Activated CD8-positive, alpha-beta memory T cell treated with anti-CD3 and anti-CD28 coated beads for 48 hours (primary cell): Measurements from ENCODE around the gene TNFSF15.

Experiments used
- DNase-seq, 3 experiments: peaks; one replicate each; pipeline ENCODE4 v3.0.0-alpha.2; 2020; ENCODE audit warnings: low read depth in 2 of 3, low spot score in 2 of 3

Gene TNFSF15

DNA sequence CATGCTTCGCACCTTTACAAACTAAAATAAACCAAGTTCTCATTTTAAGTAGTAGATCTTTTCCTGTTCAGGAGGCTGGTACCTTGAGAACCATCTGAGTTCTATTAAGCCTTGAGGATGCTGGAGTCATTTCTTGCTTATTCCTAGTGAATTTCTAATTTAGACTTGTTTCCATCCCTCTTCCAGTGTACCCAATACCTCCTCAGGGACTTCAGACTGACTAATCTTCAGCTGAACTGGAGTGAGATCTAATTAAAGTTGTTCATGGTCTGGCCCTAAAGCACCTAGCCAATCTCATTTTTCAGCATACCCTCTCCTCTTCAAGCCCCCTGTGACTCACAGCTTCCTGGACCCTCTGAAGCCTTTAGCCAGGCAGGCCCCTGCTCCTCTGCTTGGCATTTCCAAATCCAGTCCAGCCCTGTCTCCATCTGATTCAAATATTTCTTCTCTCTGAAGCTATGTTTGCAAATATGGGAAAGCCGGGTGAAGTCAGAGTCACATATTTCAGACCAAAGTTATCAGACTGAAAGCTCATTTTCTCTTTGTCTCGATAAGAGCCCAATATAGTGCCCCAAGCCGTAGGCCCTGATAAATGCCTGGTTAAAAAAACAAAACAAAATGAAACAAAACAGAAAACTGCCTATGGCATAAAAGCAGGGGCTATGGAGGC, 19.4 kb upstream of the TNFSF15 start:
- no peak for DNase-seq

DNA sequence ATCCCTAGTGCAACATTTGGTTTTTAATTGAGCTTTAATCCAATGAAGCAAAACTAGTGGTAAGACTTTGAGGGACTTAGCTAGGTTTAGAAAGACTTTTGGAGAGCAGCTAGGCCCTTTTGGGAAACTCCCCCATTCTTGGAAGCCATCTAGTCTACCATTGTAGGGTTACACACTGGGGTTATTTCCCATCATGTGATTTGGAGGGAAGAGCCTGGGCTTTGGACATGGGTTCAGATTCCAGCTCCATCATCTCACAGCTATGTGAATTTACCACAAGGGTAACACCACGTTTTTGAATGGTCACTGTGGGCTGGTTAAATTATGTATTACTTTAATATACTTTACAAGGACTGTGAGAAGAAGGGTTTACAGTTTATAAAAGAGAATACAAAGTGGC, 18.3 kb upstream of the TNFSF15 start:
- DNase-seq: no peak

DNA sequence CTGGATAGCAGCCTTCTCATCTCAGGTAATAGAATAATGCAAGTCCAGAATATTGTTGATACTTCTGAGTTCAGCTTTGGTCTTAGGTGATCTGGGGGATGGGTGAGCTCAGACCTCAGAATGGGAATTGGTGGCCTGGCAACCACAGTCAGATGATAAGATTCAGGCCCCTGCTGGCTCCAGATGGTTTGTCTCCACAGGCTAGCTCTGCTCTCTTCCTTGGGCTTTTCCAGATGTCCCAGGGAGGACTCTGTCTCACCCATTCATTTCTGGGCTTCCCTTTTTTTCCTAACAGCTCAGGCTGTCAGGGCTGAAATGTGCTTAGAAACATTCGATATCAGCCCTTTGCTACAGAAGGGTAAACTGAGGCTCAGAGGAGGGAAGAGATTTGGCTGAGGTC, 17.6 kb upstream of the TNFSF15 start:
- no peak for DNase-seq

DNA sequence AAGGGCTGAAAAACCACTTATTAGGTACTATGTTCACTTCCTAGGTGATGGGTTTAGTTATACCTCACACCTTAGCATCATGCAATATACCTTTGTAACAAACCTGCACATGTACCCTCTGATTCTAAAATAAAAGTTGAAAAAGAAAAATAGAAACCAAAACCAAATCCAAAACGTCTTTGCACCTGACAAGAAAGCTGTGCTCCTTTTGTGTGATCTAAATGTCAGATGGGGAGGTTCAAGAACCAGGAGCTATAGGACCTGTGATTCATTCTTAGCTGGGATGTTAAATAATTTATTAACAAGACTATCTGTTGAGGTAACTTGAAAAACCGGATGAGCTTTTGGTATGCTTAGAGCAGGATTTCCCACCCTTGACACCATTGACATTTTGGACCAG, 16.9 kb upstream of the TNFSF15 start:
- DNase-seq: no peak

DNA sequence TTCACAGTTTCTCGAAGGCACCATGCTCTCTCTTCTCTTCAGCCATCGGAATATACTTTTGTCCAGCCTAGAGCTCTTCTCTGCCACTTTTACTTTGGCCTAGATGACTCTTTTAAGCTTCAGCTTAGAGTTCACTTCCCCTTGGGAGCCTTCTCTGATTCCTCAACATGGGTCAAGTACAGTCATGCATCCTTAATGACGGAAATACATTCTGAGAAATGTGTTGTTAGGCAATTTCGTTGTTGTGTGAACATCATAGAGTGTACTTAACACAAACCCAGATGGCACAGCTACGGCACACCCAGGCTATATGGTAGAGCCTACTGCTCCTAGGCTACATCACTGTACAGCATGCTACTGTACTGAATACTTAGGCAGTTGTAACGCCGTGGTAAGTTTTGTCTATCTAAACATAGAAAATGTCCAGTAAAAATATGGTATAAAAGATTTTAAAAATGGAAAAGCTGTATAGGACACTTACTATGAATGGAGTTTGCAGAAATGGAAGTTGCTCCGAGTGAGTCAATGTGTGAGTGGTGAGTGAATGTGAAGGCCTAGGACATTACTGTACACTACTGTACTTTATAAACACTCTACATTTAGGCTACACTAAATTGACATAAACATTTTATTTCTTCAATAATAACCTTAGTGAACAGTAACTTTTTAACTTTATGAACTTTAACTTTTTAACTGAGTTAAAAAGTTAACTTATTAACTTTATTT, 15.1 kb upstream of the TNFSF15 start:
- DNase-seq: no peak

DNA sequence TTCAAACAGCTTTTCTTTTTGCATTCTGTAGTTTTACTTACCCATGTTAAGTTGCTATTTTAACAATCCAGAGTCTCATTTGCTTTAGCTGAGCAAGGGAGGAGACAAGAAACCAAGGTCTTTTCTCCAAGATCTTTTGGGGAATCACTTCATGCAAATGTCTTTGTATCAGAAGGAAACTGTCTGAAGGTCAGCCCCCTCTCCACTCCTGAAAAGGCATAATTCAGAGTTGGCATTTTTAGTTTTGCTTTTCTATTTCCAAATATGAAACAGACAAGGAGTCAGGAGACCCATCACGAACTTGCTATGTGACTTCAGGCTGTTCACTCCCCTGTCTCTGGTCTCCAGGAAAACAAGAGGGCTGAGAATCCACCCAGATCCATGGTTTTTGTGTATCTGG, 12.3 kb upstream of the TNFSF15 start:
- DNase-seq: no peak

DNA sequence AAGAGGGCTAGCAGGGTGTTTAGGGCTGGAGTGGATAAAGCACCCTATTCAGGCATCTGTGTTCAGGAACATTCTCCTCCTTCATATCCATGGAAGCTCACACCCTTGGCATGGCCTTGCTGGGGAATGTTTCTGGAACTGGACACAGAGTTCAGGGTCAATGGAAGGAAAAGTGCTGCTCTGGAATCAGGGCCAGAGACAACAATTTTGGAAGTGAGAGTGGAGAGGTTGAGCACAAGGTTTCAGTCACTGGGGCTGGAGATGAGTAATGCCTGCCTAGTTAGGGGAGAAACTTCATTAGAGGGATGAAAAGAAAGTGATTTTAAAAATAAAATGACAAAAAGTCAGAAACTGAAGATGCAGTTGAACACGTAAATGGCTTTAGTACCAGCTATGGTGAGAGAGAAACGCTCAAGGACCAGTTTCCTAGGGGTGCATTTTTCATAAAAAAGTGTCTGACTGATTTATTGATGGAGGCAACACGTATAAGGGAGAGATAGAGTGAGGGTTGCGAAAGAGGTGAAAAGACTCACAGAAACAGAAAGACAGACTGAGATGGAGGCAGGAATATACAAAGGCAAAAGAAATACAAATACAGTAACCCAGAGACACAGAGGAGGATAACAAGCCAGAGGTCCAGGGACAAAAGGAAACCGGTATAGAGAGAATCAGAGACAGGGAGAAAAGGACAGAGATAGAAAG, 8.0 kb upstream of the TNFSF15 start:
- no peak for DNase-seq

DNA sequence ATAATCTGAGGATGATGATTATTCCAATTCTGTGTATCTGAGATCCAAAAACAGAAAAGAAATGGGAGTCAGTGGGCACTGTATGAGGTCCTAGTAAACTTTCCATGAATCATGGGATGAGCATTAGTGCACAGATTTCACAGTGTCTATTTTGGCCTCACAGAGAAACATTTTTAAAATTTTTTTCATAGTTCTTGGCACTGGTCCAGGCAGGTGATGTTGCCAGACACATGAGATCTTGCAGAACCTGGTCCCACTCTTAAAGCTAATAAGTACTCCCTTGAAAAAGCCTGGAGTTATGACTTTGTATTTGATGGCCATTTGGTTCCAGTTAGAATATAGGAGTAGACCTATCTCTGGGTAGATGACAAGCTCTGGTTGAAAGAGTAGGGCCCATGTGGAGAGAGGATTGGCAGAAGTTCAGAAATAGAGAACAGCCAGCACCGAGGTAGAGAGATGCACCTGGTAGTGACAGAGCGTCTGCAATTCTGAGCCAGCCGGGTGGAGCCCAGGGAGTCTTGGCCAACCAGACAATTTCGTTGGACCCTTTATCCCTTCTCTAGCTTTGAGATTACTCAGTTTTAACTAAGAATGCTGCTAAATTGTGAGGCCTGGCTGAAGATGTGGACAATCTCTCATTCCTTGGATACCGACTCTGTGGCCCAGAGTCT, 6.3 kb upstream of the TNFSF15 start:
- no peak for DNase-seq

DNA sequence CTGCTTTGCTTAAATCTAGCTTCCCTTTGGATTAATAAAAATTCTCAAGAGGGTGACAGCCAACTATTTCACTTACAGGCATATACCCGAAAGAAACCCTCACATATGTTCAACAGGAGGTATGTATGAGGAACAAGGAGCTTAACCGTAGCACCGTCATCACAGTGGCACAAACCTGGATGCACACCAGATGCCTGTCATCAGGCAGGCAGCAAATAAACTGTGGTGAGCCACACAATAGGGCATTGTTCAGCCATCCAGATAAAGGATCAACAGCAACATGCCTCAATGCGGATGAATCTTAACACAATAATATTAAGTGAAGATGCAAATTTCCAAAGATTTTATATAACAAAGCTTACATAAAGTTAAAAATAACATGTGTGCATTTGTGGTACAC, 5.5 kb upstream of the TNFSF15 start:
- DNase-seq: no peak

DNA sequence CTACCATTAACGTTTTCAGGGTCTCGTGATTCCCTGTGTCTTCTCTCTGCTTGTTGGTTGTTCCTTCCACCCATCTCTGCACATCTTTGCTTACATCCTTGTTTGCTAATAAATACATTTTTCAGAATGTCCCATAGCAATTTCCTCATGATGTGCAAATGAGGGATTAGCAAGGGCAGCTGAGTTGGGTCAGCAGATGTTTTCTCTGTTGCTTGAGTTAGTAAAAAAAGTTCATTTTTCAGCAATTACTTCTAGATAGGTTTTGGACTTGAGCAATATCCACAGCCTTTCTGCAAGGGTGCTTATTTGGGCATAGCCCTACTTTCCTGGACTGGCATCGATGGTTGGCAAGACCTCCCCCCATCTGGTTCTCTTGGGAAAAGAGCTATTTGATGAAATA, 4.8 kb upstream of the TNFSF15 start:
- DNase-seq: no peak

DNA sequence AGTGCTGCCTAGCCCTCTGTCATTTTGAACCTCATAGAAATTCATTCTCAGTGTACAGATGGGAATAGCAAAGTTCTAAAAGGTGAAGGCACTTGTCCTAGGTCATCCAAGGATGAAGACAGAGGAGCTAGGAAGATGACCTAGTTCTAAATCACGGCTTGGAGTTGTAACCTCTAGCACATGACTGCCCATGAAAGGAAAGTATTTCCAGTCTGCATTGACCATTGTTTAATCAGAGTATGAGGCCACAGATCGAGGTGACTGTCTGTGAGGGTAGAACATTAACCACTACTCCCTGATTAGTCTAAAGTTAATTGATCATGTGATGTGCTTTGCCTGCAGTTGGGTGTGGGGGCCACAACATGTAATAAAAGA, 674 bp upstream of the TNFSF15 start:
- DNase-seq: no peak

DNA sequence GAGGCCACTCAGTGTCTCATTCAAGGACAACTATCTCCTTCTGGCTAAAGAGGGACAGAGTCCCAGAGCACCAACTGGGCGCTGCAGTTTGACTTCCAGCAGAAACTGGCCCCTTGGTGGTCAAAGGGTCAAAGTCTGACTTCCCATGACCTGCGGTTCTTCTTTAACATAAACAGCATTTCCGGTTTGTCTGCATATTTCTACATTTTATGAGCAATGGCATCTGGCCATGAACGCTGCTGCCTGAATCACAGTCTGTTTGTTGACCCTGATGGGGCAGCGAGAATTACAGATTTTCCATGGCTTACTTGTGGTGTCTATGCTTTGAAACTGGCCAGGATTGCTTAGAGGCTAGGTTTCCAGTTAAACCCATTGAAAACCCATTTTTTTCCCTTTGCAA, 1.3 kb downstream of the TNFSF15 start:
- no peak for DNase-seq

DNA sequence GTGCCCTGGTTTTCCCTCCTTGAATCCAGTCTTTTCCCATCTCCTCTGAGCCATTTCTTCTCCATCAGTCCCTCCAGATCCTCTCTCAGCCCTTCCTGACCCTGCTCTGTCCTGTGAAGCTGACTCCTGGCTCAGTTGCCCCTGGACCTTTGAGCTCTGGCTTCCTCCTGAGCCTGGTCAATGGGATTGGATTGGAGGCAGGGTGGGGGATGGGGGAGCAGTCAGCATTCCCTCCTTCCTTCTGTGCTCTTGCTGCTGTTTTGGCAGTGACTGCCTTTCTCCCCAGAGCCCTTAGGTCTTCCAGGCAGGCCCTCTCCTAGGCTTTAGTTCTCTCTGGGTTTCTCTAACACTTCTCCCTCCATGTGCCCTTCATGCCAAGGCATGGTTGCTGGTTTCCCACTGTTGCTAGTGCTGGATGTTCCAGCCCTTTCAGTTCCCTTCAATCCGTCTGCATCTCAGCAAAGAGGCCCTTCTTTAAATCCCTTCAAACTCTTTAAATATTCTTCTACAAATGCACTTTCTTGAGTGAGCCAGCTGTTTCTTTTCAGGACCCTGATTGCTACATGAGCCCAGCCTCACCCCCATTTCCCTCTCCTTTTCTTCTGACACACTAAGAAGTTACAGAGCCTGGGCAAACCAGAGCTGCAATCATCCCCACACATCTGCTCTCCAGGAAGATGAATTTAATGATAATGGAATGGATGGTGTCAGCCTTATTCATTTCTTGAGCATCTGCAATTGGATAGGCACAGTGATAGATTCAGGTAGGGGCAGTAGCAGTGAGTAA, 2.2 kb downstream of the TNFSF15 start:
- DNase-seq: no peak

DNA sequence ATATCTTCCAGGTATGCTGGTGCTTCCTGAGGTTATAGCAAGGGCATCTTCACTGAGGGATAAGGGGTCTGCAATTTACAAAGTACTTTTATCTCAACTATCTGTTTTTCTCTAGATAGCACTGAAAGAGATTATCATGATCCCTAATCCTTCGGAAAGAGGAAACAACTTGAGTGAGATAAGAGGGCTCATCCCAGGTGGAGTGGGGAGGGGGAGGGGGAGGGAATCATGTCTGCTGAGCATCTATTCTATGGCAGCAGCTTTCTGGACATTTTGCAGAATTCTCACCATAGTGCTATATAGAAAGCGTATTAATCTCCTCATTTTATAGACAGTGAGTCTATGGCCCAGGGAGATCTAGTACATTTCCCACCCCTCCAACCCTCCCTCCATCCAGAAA, 5.9 kb downstream of the TNFSF15 start:
- DNase-seq: no peak

DNA sequence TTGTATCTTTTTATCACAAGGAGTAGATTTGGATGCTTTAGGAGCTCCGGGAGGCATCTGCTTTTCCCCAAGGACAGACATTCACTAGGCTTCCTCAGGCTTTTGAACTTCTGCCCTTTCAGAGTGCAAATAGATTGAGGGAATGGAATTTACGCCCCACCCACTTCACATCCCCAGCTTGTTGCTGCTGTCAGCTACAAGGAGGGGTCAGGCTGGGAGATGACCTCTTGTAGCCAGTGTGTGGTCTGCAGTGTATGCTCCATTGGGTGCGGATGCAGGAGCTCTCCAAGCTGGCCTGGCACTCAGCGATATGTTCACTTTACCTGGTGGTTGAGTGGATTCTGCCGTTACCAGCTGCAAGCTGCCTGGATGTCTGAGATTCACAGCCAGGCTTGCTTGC, 6.4 kb downstream of the TNFSF15 start:
- DNase-seq: no peak

DNA sequence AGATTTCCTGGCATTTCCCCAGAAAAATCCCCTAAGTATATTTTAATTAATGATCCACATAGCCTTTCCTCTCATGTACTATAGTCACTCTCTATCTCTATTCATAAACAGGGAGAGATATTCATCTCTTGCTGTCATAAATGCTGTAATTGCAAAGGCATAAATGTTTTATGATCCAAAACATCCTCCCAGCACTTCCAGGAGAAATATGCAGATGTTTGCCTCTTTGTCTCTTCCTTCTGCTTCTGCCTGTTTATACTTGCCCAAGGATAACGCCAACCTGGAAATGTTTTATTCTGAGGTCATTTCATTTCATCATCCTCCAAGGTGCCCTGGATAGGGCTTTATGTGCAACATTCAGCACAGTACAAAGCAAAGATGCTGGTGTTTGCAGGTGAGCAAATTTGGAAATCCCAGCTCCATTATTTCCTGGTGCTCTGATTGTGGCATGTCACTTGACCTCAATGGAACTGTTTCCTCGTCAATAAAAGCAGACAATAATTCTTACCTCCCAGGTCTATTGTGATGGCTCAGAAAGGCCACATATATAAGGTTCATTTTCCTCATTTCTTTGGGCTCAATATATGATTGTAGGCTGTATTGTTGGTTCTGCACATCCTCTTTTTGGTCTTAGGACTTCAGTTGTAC, 6.9 kb downstream of the TNFSF15 start:
- no peak for DNase-seq

DNA sequence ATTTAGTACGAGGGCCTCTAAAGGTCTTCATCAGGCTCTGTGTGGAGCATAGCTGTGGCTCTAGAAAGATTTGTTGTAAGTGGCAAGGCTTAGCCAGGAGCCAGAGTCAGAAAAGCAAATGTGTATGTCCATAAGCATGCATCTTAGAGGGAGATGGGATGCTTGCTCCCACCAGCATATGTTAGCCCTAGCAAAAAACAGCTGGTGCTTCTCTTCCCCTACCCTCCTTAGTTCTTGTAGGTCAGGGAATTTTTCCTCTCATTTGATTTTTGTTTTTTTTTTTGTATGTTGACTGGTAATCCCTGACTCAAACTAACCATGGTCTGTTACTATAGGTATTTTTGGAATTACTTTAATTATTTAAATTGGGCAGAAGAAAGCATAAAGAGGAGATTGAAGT, 7.7 kb downstream of the TNFSF15 start:
- no peak for DNase-seq

DNA sequence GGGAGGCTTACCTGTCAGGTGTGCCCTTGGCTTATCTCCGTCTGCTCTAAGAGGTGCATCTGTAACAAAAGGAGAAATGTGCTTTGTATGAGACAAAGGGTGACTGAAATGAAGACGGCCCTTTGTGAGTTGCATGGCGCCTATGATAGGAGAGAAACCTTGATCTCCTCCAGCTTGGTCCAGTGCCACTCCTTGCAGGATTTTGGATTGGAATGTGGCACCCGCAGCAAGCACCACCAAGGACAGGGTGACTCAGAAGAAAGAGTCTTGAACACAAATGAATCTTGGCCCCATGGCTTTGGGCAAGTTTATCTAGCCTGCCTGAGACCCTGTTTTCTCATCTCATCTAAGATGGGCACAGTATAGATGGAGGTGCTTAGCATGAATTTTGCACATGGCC, 13.4 kb downstream of the TNFSF15 start:
- no peak for DNase-seq

DNA sequence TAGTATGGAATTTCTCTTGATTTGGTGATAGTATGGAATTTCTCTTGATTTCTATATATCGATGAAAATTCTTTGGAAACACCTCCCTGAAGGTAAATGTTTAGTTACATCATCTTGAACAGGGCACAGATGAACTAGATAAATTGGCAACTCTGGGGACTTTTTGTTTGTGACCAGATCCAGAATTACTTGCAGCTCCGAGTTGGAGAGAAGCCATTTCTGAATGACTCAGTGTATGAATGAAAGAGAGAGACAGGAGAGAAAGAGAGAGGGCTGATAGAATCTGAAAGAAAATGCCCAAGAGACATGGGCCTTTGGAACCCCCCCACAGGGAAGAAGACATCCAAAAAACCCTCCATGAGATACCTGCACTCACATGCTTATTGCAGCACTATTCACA, 14.1 kb downstream of the TNFSF15 start:
- no peak for DNase-seq

DNA sequence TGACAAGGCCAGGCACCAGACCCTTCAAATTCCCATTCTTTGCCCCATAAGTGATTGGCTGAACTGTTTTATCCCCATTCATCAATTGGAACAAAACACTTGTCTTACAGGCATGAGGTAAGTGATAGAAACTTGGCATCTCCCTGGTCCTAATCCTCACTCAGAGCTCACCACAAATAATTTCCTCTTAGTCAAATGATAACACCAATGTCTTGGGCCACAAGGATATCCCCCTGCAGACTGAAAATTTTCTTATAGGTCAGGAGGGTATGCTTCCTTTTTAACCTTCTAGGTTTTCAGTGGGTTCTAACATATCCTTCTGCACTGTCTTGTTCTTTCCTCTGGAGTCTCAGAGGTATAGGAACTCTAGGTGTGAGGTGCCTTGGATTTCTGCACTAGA, 14.5 kb downstream of the TNFSF15 start:
- DNase-seq: no peak

DNA sequence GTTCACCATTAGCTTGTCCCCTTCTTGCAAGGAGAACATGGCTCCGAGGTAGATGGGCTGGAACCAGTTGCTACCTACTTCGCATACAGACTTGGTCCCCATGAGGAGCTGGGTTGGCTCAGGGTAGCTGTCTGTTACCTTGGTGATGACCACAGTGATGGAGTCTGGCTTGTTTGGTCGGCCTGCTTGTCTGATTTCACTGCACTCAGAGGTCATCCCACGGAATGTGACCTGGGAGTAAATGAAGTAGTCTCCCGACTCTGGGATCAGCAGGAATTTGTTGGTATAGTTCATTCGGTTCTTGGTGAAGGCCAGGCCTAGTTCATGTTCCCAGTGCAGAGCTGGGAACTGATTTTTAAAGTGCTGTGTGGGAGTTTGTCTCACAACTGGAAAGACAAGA, 15.3 kb downstream of the TNFSF15 start:
- DNase-seq: no peak
